Esophagus muscularis mucosa (tissue), 4 donors: ENCODE measurements around the gene MERTK. TPM values are rescaled to one million over a fixed set of nuclear protein-coding genes. Genes with fewer than 3 reads are reported as not detected.

Experiments
- DNase-seq: peaks from one replicate; pipeline ENCODE4 v3.0.0-alpha.2; 2017; ENCODE audit errors: extremely low spot score
- H3K27ac ChIP-seq, 4 donors: fragments of 200-600 bp; sonication (generic); replicated peaks in 1 of 4; 1 replicate in 3 of 4; 2 replicates in 1 of 4; pipeline ENCODE4 v1.5.1; 2016 to 2019; ENCODE audit warnings: mild to moderate bottlenecking in 1 of 4
- H3K27me3 ChIP-seq, 4 donors: fragments of 200-600 bp; sonication (generic); one replicate each; pipeline versions ENCODE4 v1.5.1 to v1.6.0; 2016 to 2019
- H3K36me3 ChIP-seq, 4 donors: fragments of 200-600 bp; sonication (generic); one replicate each; pipeline ENCODE4 v1.5.1; 2016 to 2019
- H3K4me1 ChIP-seq, 4 donors: fragments of 200-600 bp; sonication (generic); one replicate each; pipeline ENCODE4 v1.5.1; 2016 to 2019
- H3K4me3 ChIP-seq, 4 donors: fragments of 200-600 bp; sonication (generic); 1 replicate in 2 of 4; 2 replicates in 2 of 4; pipeline ENCODE4 v1.5.1; 2016 to 2019; ENCODE audit warnings: mild to moderate bottlenecking in 4 of 4, moderate library complexity in 1 of 4
- H3K9me3 ChIP-seq, 4 donors: fragments of 200-600 bp; sonication (generic); 1 replicate in 3 of 4; 2 replicates in 1 of 4; pipeline ENCODE4 v1.5.1; 2016 to 2019
- CTCF ChIP-seq, 3 experiments: fragments of 200-600 bp in 2 of 3; fragments of 450-650 bp in 1 of 3; sonication (generic) in 2 of 3; IDR thresholded peaks; one replicate each; pipeline ENCODE4 v1.5.1; 2017 to 2019; ENCODE audit warnings: antibody characterized with exemption in 3 of 3, mild to moderate bottlenecking in 2 of 3, moderate library complexity in 1 of 3
- EP300 ChIP-seq: sonication (generic); formaldehyde crosslinking; IDR thresholded peaks from one replicate; pipeline ENCODE4 v1.6.1; 2017; ENCODE audit warnings: antibody characterized with exemption
- POLR2A ChIP-seq: fragments of 450-650 bp; IDR thresholded peaks from one replicate; pipeline ENCODE4 v1.6.1; 2017; ENCODE audit warnings: antibody characterized with exemption, moderate library complexity, mild to moderate bottlenecking, low read depth
- POLR2AphosphoS5 ChIP-seq, 2 donors: sonication (generic); formaldehyde crosslinking; IDR thresholded peaks; one replicate each; pipeline ENCODE4 v1.6.1; 2017; ENCODE audit warnings: antibody characterized with exemption in 2 of 2
- WGBS: methylation state at CpG from one replicate; pipeline ENCODE4 v1.1.5; 2018; 5-methylcytosine and 5-hydroxymethylcytosine counted together
- intact Hi-C: fragments of 100-400 bp; cut with DNase I; formaldehyde crosslinking; loops from one replicate; pipeline ENCODE4 v1.15.1; 2023
- total RNA-seq, 4 donors: library from RNA; depleted of rRNA; stranded (reverse); fragments of >200 nt; gene quantifications; one replicate each; pipeline versions ENCODE4 v1.1.0 to v1.2.1, GENCODE V29; 2016

The MERTK gene
- total RNA-seq, 4 donors from 2014 or later: 19.9 to 31.0 (median 22.3) TPM

DNA sequence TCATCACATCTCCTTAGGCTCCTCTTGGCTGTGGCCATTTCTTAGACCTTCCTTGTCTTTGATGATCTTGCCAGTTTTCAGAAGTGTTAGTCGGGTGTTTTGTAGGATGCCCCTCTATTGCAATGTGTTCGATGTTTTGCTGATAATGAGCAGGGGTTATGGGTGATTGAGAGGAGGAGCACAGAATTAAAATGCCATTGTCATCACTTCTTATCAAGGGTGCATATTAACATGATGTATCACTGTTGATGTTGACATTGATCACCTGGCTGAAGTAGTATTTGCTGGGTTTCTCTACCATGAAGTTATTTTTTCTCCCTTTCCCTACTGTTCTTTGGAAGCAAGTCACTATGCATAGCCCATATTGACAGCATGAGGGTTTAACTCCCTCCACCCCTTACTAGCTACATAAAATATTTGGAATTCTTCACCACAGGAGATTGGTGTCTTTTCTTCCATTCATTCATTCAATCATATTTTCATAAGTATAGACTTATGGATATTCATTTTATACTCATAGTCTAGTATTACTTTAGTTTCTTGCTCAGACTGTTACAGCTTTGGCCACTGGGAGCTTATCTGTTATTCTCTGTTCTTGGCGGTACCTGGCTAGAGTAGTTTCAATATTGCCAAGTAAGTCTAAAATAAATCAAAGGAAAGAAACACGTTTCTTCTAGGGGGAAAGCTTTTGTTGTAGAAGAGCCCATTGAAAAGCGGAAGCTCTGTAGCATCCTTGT lies 102.2 kb downstream of the MERTK start:
- peaks cover 0 to 6% (median under 1%) of the 10 kb centered on the region in 4 donors for H3K4me1 ChIP-seq
- WGBS: 79% methylated on average over 5 of the region's 5 CpGs
- TF ChIP-seq EP300: no peak
- no peak for TF ChIP-seq POLR2A
- TF ChIP-seq CTCF (IDR thresholded peaks at IDR 0.05): no peak
- TF ChIP-seq POLR2AphosphoS5 (IDR thresholded peaks at IDR 0.05): no peak
- H3K9me3 ChIP-seq: no peaks in the 10 kb centered on the region
- DNase-seq: no peak
- intact Hi-C loops: no loop called here
- peaks cover 0 to 72% (median 37%) of the 10 kb centered on the region in 4 donors for H3K36me3 ChIP-seq
- no peak overlapping the region for H3K4me3 ChIP-seq
- H3K27me3 ChIP-seq: no peaks in the 10 kb centered on the region
- H3K27ac ChIP-seq: no peak overlapping the region

- no peaks in the 10 kb centered on the region for H3K9me3 ChIP-seq
- H3K27ac ChIP-seq: no peak overlapping the region
- intact Hi-C loops: no loop called here
- no peak for DNase-seq
- H3K27me3 ChIP-seq: no peaks in the 10 kb centered on the region
- WGBS: 78% methylated on average over 4 of the region's 4 CpGs
- peaks cover 0 to 7% (median 3%) of the 10 kb centered on the region in 4 donors for H3K4me1 ChIP-seq
- H3K4me3 ChIP-seq: no peak overlapping the region
- no peak for TF ChIP-seq CTCF (IDR thresholded peaks at IDR 0.05)
- no peak for TF ChIP-seq POLR2A
- no peak for TF ChIP-seq POLR2AphosphoS5 (IDR thresholded peaks at IDR 0.05)
- TF ChIP-seq EP300: no peak
- peaks cover 0 to 65% (median 31%) of the 10 kb centered on the region in 4 donors for H3K36me3 ChIP-seq
Measured at GRCh38 chr2:112001136-112001715, 102.8 kb downstream of the MERTK start.

- Histone ChIP-seq H3K27me3 (no peaks in the 10 kb centered on the region), H3K4me3 (no peak overlapping the region), H3K4me1 (peaks cover 0 to 11% (median 3%) of the 10 kb centered on the region in 4 donors), H3K36me3 (peaks cover 0 to 62% (median 29%) of the 10 kb centered on the region in 4 donors), H3K27ac (no peak overlapping the region), H3K9me3 (no peaks in the 10 kb centered on the region)
- no peak for DNase-seq
- TF ChIP-seq EP300 (no peak), POLR2A (no peak), POLR2AphosphoS5 (IDR thresholded peaks at IDR 0.05) (no peak)
- intact Hi-C loops: no loop called here
Measured at GRCh38 chr2:112001942-112002341, 103.5 kb downstream of the MERTK start.

DNA sequence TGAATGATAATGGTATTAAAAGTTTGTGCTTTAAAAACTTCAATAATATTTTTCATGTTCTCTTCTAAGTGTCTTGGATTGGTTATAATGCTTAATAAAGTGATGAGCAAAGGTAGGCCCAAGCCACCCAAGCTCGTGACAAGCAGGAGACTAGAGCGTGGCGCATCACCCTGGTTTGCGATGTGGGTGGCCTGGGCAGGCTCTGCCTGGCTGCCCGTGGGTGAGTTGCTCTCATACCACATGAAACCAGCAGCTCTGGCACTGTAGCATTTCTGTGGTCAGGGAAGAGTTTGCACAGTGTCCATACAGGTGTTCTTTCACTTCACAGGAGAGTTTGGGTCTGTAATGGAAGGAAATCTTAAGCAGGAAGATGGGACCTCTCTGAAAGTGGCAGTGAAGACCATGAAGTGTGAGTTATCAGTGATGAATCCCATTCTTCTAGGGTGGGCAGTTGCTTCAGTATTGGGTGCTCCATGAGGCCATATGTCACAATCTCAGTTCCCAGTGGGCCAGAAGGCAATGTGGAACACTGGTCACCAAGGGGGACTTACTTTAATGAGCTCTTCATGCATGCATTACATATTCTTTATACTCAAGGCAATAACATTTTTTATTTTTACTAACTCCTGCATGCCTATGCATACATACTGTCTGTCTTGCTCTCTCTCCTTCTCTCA lies 105.3 kb downstream of the MERTK start:
- H3K4me1 ChIP-seq: peaks cover 0 to 11% (median 3%) of the 10 kb centered on the region in 4 donors
- no peak overlapping the region for H3K27ac ChIP-seq
- no peaks in the 10 kb centered on the region for H3K27me3 ChIP-seq
- WGBS: 95% methylated on average over 5 of the region's 5 CpGs
- intact Hi-C loops: no loop called here
- no peaks in the 10 kb centered on the region for H3K9me3 ChIP-seq
- H3K4me3 ChIP-seq: no peak overlapping the region
- TF ChIP-seq CTCF (IDR thresholded peaks at IDR 0.05) (no peak), EP300 (no peak), POLR2AphosphoS5 (IDR thresholded peaks at IDR 0.05) (no peak), POLR2A (no peak)
- peaks cover 5 to 62% (median 23%) of the 10 kb centered on the region in 4 donors for H3K36me3 ChIP-seq
- DNase-seq: no peak

- DNase-seq: no peak
- Histone ChIP-seq H3K9me3 (no peaks in the 10 kb centered on the region), H3K36me3 (peaks cover 5 to 62% (median 26%) of the 10 kb centered on the region in 4 donors), H3K27me3 (no peaks in the 10 kb centered on the region), H3K4me1 (peaks cover 0 to 11% (median 3%) of the 10 kb centered on the region in 4 donors), H3K4me3 (no peak overlapping the region), H3K27ac (no peak overlapping the region)
- TF ChIP-seq POLR2A (no peak), EP300 (no peak), POLR2AphosphoS5 (IDR thresholded peaks at IDR 0.05) (no peak), CTCF (IDR thresholded peaks at IDR 0.05) (no peak)
- WGBS: 85% methylated on average over 5 of the region's 5 CpGs
- intact Hi-C loops: no loop called here
Measured at GRCh38 chr2:112004253-112004645, 105.8 kb downstream of the MERTK start.
